ENCODE results near the gene PCDHGA8. TPM values are rescaled to one million over a fixed set of nuclear protein-coding genes. Genes with fewer than 3 reads are reported as not detected.

The PCDHGA8 gene
- total RNA-seq, 1 donor from 2014 or later: 4.4 TPM

GRCh38 chr5:141417494-141418172, 25.2 kb downstream of the PCDHGA8 start, which contains the start of gene PCDHGB7:
Gene PCDHGB7 (plus strand): TSS chr5:141417677. CDS start chr5:141417860, 183 bp downstream.

DNA sequence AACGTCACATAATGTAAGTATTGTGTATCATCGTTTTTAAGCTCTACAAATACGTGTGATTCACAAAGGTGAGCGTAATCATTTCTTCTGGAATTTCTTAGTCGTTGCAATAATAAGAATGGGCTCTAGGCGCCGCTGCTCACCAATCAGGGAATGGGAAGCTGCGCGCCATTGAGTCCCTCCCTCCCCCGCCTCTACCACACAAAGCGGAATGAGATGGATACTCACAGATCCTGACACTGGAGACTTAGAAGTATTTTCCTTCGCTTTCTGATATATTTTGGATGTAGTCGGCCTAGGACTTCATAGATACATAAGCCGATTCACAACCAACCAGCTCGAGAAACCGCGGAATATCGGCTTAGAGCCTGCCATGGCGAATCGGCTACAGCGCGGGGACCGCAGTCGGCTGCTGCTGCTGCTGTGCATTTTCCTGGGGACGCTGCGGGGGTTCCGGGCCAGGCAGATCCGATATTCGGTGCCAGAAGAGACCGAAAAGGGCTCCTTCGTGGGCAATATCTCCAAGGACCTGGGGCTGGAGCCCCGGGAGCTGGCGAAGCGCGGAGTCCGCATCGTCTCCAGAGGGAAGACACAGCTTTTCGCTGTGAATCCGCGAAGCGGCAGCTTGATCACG, 28.5 kb downstream of the PCDHGA8 start, which contains the start of gene PCDHGA11:
Gene PCDHGA11 (plus strand): TSS at position 197 of the 634 bp plus-strand sequence. CDS start 177 bp downstream, at position 374.

GRCh38 chr5:141430332-141431113, 38.1 kb downstream of the PCDHGA8 start, which contains the start of gene PCDHGA12:
Gene PCDHGA12 (plus strand): TSS chr5:141430507. CDS start chr5:141430760, 253 bp downstream.

Other genes with a start within 250 kb of the PCDHGA8 start
- gene PCDHB6, start 242.6 kb upstream of the PCDHGA8 start, total RNA-seq: 0.16 and 0.17 TPM in 2 replicates
- 0.32 and 0.60 TPM in 2 replicates for gene PCDHB7, start 220.0 kb upstream of the PCDHGA8 start, total RNA-seq
- gene PCDHB8, start 214.8 kb upstream of the PCDHGA8 start, total RNA-seq: 0.32 and 0.69 TPM in 2 replicates
- 0.16 and 2.1 TPM in 2 replicates for gene PCDHB16, start 210.2 kb upstream of the PCDHGA8 start, total RNA-seq
- gene PCDHB9, start 205.5 kb upstream of the PCDHGA8 start, total RNA-seq: 0.16 and 0.69 TPM in 2 replicates
- gene PCDHB10, start 200.3 kb upstream of the PCDHGA8 start, total RNA-seq: 0.47 and 1.4 TPM in 2 replicates
- 0.16 and 0.69 TPM in 2 replicates for gene PCDHB11, start 193.0 kb upstream of the PCDHGA8 start, total RNA-seq
- gene PCDHB12, start 183.9 kb upstream of the PCDHGA8 start, total RNA-seq: 0.16 and 0.86 TPM in 2 replicates
- 0.32 and 0.94 TPM in 2 replicates for gene PCDHB13, start 178.7 kb upstream of the PCDHGA8 start, total RNA-seq
- gene PCDHB14, start 169.3 kb upstream of the PCDHGA8 start, total RNA-seq: 0.63 and 2.6 TPM in 2 replicates
- 0.32 and 0.60 TPM in 2 replicates for gene PCDHB15, start 147.2 kb upstream of the PCDHGA8 start, total RNA-seq
- gene SLC25A2, start 88.6 kb upstream of the PCDHGA8 start, total RNA-seq: 0.32 TPM in 1 of 2 replicates, not detected in the other
- gene TAF7, start 71.8 kb upstream of the PCDHGA8 start, total RNA-seq: 67.1 and 89.5 TPM in 2 replicates
- gene PCDHGA1, start 62.1 kb upstream of the PCDHGA8 start, total RNA-seq: 1.3 and 1.9 TPM in 2 replicates
- 2.3 and 4.9 TPM in 2 replicates for gene PCDHGA2, start 53.9 kb upstream of the PCDHGA8 start, total RNA-seq
- gene PCDHGA3, start 48.8 kb upstream of the PCDHGA8 start, total RNA-seq: 1.0 and 1.9 TPM in 2 replicates
- gene PCDHGB1, start 42.5 kb upstream of the PCDHGA8 start, total RNA-seq: 1.5 and 3.8 TPM in 2 replicates
- gene PCDHGA4, start 37.6 kb upstream of the PCDHGA8 start, total RNA-seq: 1.1 and 4.7 TPM in 2 replicates
- gene PCDHGB2, start 32.6 kb upstream of the PCDHGA8 start, total RNA-seq: 3.0 and 4.1 TPM in 2 replicates
- 1.6 and 2.0 TPM in 2 replicates for gene PCDHGA5, start 28.5 kb upstream of the PCDHGA8 start, total RNA-seq
- gene PCDHGB3, start 22.4 kb upstream of the PCDHGA8 start, total RNA-seq: 5.1 and 5.4 TPM in 2 replicates
- gene PCDHGA6, start 18.7 kb upstream of the PCDHGA8 start, total RNA-seq: 2.4 and 3.9 TPM in 2 replicates
- gene PCDHGA7, start 9.9 kb upstream of the PCDHGA8 start, total RNA-seq: 5.7 and 11.5 TPM in 2 replicates
- 26.7 and 34.0 TPM in 2 replicates for gene PCDHGB4, start 4.9 kb upstream of the PCDHGA8 start, total RNA-seq
- gene PCDHGB5, start 5.3 kb downstream of the PCDHGA8 start, total RNA-seq: 33.0 and 33.1 TPM in 2 replicates
- 2.9 and 3.8 TPM in 2 replicates for gene PCDHGA9, start 10.1 kb downstream of the PCDHGA8 start, total RNA-seq
- gene PCDHGB6, start 15.4 kb downstream of the PCDHGA8 start, total RNA-seq: 3.0 and 3.7 TPM in 2 replicates
- 2.3 and 7.1 TPM in 2 replicates for gene PCDHGA10, start 20.4 kb downstream of the PCDHGA8 start, total RNA-seq
- gene PCDHGB7, start 25.0 kb downstream of the PCDHGA8 start, total RNA-seq: 5.2 and 9.9 TPM in 2 replicates
- 7.0 and 12.0 TPM in 2 replicates for gene PCDHGA11, start 28.4 kb downstream of the PCDHGA8 start, total RNA-seq
- 7.4 and 15.8 TPM in 2 replicates for gene PCDHGA12, start 37.9 kb downstream of the PCDHGA8 start, total RNA-seq
- gene PCDHGC3, start 83.3 kb downstream of the PCDHGA8 start, total RNA-seq: 55.5 and 158 TPM in 2 replicates
- 3.2 and 3.3 TPM in 2 replicates for gene PCDHGC4, start 92.4 kb downstream of the PCDHGA8 start, total RNA-seq
- 3.5 and 4.4 TPM in 2 replicates for gene PCDHGC5, start 96.4 kb downstream of the PCDHGA8 start, total RNA-seq
- 17.9 and 23.5 TPM in 2 replicates for gene DIAPH1, start 226.4 kb downstream of the PCDHGA8 start, total RNA-seq
- gene HDAC3, start 244.2 kb downstream of the PCDHGA8 start, total RNA-seq: 57.0 and 57.8 TPM in 2 replicates
- gene RELL2, start 244.4 kb downstream of the PCDHGA8 start, total RNA-seq: 0.77 and 1.4 TPM in 2 replicates

All from bronchial smooth muscle cell (primary cell).